Activated B cell treated with CpG ODN at 0.5 μM for 24 hours (primary cell): ENCODE data around the gene DAND5. TPM values are rescaled to one million over a fixed set of nuclear protein-coding genes. Genes with fewer than 3 reads are reported as not detected.
A peak's percentile ranks its signal among the peaks of the same experiment; 100 is the strongest.
"Not testable (repeated sequence)": the region's sequence is repeated elsewhere in the genome, so short reads cannot be mapped to it uniquely, and the experiment has no call there.

Experiments used
- ATAC-seq: fragments of 200-7000 bp; cut with Tn5 transposase; one replicate; pipeline ENCODE4 v1.10.0; 2021; ENCODE audit warnings: low read depth, mild to moderate bottlenecking, moderate library complexity
- CTCF ChIA-PET: fragments of 350-600 bp; sonication (Branson Sonifier 250); formaldehyde crosslinking; loops from one replicate; lab custom pipeline; 2021; ENCODE audit warnings: antibody characterized with exemption; lab: Charles Lee
- POLR2A ChIA-PET: fragments of 350-600 bp; sonication (Branson Sonifier 250); formaldehyde crosslinking; loops from one replicate; lab custom pipeline; 2021; ENCODE audit warnings: antibody characterized with exemption; lab: Charles Lee
- DNase-seq: peaks from one replicate; pipeline ENCODE4 v3.0.0; 2022
- H3K27ac Mint-ChIP-seq: one replicate; pipeline ENCODE4 v1.8.0; 2020; ENCODE audit warnings: mixed read lengths
- H3K27me3 Mint-ChIP-seq: one replicate; pipeline ENCODE4 v1.8.0; 2021; ENCODE audit warnings: mixed read lengths
- H3K36me3 Mint-ChIP-seq: one replicate; pipeline ENCODE4 v1.8.0; 2021; ENCODE audit warnings: low read depth, mixed read lengths
- H3K4me1 Mint-ChIP-seq: one replicate; pipeline ENCODE4 v1.8.0; 2021; ENCODE audit warnings: mixed read lengths
- H3K4me3 Mint-ChIP-seq: one replicate; pipeline ENCODE4 v1.8.0; 2020; ENCODE audit warnings: mild to moderate bottlenecking, mixed read lengths
- H3K9me3 Mint-ChIP-seq: one replicate; pipeline ENCODE4 v1.8.0; 2020; ENCODE audit warnings: mixed read lengths
- CTCF ChIP-seq: fragments of 200-600 bp; IDR thresholded peaks from one replicate; pipeline ENCODE4 v1.8.0; 2022; ENCODE audit warnings: antibody characterized with exemption, mild to moderate bottlenecking
- intact Hi-C: fragments of 100-400 bp; cut with micrococcal nuclease; formaldehyde crosslinking; loops from one replicate; pipeline ENCODE4 v1.15.1; 2024
- total RNA-seq: library from RNA; stranded (reverse); gene quantifications from 2 replicates; pipeline ENCODE4 v1.2.3, GENCODE V29; 2022

Gene DAND5
- total RNA-seq, 1 donor from 2014 or later, result not detected

- Mint-ChIP-seq H3K27me3 (no peaks in the 10 kb centered on the region), H3K27ac (no peak overlapping the region), H3K4me3 (no peak overlapping the region), H3K36me3 (peaks cover 88% of the 10 kb centered on the region), H3K4me1 (peaks cover 39% of the 10 kb centered on the region), H3K9me3 (no peaks in the 10 kb centered on the region)
- TF ChIP-seq CTCF, result no peak
- ATAC-seq (no peak), DNase-seq (no peak)
- ChIA-PET CTCF (interaction anchor here (1.1 to 1.7 kb wide), 2 partner anchors 17 to 112 kb away, joined by 3 to 4 read pairs; no protein-coding TSS in a partner anchor), POLR2A (interaction anchor here (0.6 to 4.3 kb wide), 3 partner anchors 10 to 155 kb away, joined by 3 to 20 read pairs (median 4); partner anchors contain the start of genes CALR and FARSA)
- intact Hi-C loops, result no loop called here
Observed at GRCh38 chr19:12948612-12949362, 20.6 kb upstream of the DAND5 start.

GRCh38 chr19:12949363-12950283 lies 19.8 kb upstream of the DAND5 start:
- POLR2A ChIA-PET, result interaction anchor here (1.3 to 4.3 kb wide), 3 partner anchors 11 to 59 kb away, joined by 3 to 20 read pairs (median 3); partner anchors contain the start of genes CALR, FARSA and GCDH
- CTCF ChIA-PET, result interaction anchor here (1.7 kb wide), 1 partner anchor 16 kb away, joined by 4 read pairs; no protein-coding TSS in a partner anchor
- Mint-ChIP-seq H3K27me3 (no peaks in the 10 kb centered on the region), H3K27ac (peak overlapping the region; percentile 59), H3K36me3 (peaks cover 89% of the 10 kb centered on the region), H3K4me1 (peaks cover 39% of the 10 kb centered on the region), H3K9me3 (no peaks in the 10 kb centered on the region), H3K4me3 (no peak overlapping the region)
- no peak for TF ChIP-seq CTCF
- ATAC-seq (no peak), DNase-seq (no peak)
- intact Hi-C loops, result no loop called here

GRCh38 chr19:12952050-12952449 lies 17.3 kb upstream of the DAND5 start:
- intact Hi-C loops, H3K27me3 Mint-ChIP-seq, H3K9me3 Mint-ChIP-seq, H3K27ac Mint-ChIP-seq, CTCF ChIA-PET, DNase-seq, H3K4me3 Mint-ChIP-seq, ATAC-seq: not testable (repeated sequence)
- POLR2A ChIA-PET, result interaction anchor here (0.9 to 1.7 kb wide), 3 partner anchors 13 to 142 kb away, joined by 3 to 6 read pairs (median 4); partner anchors contain the start of gene FARSA
- Mint-ChIP-seq H3K4me1 (peaks cover 36% of the 10 kb centered on the region), H3K36me3 (peaks cover 77% of the 10 kb centered on the region)

- no peak for TF ChIP-seq CTCF
- Mint-ChIP-seq H3K27ac (no peak overlapping the region), H3K27me3 (no peaks in the 10 kb centered on the region), H3K4me3 (no peak overlapping the region), H3K4me1 (peaks cover 35% of the 10 kb centered on the region), H3K9me3 (no peaks in the 10 kb centered on the region), H3K36me3 (peaks cover 76% of the 10 kb centered on the region)
- CTCF ChIA-PET, result interaction anchor here (2.6 kb wide), 1 partner anchor 13 kb away, joined by 12 read pairs; no protein-coding TSS in a partner anchor
- no peak for DNase-seq
- no peak for ATAC-seq
- POLR2A ChIA-PET, result interaction anchor here (0.5 to 5.4 kb wide), 8 partner anchors 9 to 293 kb away, joined by 3 to 37 read pairs (median 6); partner anchors contain the start of genes CALR and FARSA
- intact Hi-C loops, result no loop called here
Observed at GRCh38 chr19:12952488-12953137, 16.8 kb upstream of the DAND5 start.
